ENCODE measurements around the gene ARIH2. TPM values are rescaled to one million over a fixed set of nuclear protein-coding genes. Genes with fewer than 3 reads are reported as not detected.

The ARIH2 gene
- total RNA-seq, 4 donors from 2014 or later, result 57.9 to 148 (median 61.8) TPM

DNA sequence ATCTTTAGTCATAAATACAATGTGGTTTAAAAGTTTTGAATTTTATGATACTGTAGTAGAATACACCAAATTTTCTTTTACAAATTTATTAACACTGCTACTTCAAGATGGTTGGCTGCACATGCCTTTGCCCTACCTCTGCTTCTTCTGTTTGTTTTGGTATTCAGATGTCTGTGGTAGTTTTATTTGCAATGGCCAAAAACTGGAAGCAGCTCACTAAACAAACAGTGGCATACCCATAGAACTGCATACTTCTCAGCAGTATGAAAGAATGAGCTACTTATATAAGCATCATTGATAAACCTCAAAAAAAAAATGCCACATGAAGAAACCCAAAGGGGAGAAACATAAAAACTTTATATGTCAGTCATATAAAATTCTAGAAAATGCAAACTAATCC is 19.5 kb downstream of the ARIH2 start:
- no peak for TF ChIP-seq EP300 (IDR thresholded peaks at IDR 0.05)
- TF ChIP-seq POLR2AphosphoS5 (IDR thresholded peaks at IDR 0.05), result no peak
- TF ChIP-seq POLR2A (IDR thresholded peaks at IDR 0.05), result no peak
- no peak for TF ChIP-seq CTCF (IDR thresholded peaks at IDR 0.05)
- no peaks in the 10 kb centered on the region for H3K4me1 ChIP-seq
- H3K27ac ChIP-seq, result no peak overlapping the region
- DNase-seq (ENCODE audit: low spot score in 2 of 2), result no peak
- H3K4me3 ChIP-seq, result no peak overlapping the region
- H3K9me3 ChIP-seq, result no peaks in the 10 kb centered on the region
- no peaks in the 10 kb centered on the region for H3K27me3 ChIP-seq
- H3K36me3 ChIP-seq, result peaks cover 14% of the 10 kb centered on the region

- WGBS, result 94% methylated on average over 3 of the region's 3 CpGs
- no peak for DNase-seq (ENCODE audit: low spot score in 2 of 2)
- Histone ChIP-seq H3K36me3 (peaks cover 9% of the 10 kb centered on the region), H3K4me3 (no peak overlapping the region), H3K27me3 (no peaks in the 10 kb centered on the region), H3K27ac (no peak overlapping the region), H3K4me1 (no peaks in the 10 kb centered on the region), H3K9me3 (no peaks in the 10 kb centered on the region)
- TF ChIP-seq POLR2A (IDR thresholded peaks at IDR 0.05) (no peak), CTCF (IDR thresholded peaks at IDR 0.05) (no peak), EP300 (IDR thresholded peaks at IDR 0.05) (no peak), POLR2AphosphoS5 (IDR thresholded peaks at IDR 0.05) (no peak)
Observed at GRCh38 chr3:48938689-48939088, 20.0 kb downstream of the ARIH2 start.

GRCh38 chr3:48945432-48945831 is 26.8 kb downstream of the ARIH2 start:
- Histone ChIP-seq H3K36me3 (peaks cover 13% of the 10 kb centered on the region), H3K9me3 (no peaks in the 10 kb centered on the region), H3K4me3 (no peak overlapping the region), H3K4me1 (peaks cover 5% of the 10 kb centered on the region), H3K27ac (no peak overlapping the region), H3K27me3 (no peaks in the 10 kb centered on the region)
- TF ChIP-seq EP300 (IDR thresholded peaks at IDR 0.05) (no peak), CTCF (IDR thresholded peaks at IDR 0.05) (no peak), POLR2AphosphoS5 (IDR thresholded peaks at IDR 0.05) (no peak), POLR2A (IDR thresholded peaks at IDR 0.05) (no peak)
- no peak for DNase-seq (ENCODE audit: low spot score in 2 of 2)
- WGBS, result 93% methylated on average over 2 of the region's 2 CpGs

- no peak for DNase-seq (ENCODE audit: low spot score in 2 of 2)
- TF ChIP-seq POLR2AphosphoS5 (IDR thresholded peaks at IDR 0.05), result no peak
- no peak for TF ChIP-seq EP300 (IDR thresholded peaks at IDR 0.05)
- TF ChIP-seq POLR2A (IDR thresholded peaks at IDR 0.05), result no peak
- TF ChIP-seq CTCF (IDR thresholded peaks at IDR 0.05), result no peak
- Histone ChIP-seq H3K36me3 (peaks cover 13% of the 10 kb centered on the region), H3K27ac (no peak overlapping the region), H3K27me3 (no peaks in the 10 kb centered on the region), H3K4me1 (peaks cover 5% of the 10 kb centered on the region), H3K9me3 (no peaks in the 10 kb centered on the region), H3K4me3 (no peak overlapping the region)
- WGBS, result 83% methylated on average over 4 of the region's 4 CpGs
Observed at GRCh38 chr3:48945891-48946549, 27.4 kb downstream of the ARIH2 start.

- no peaks in the 10 kb centered on the region for H3K9me3 ChIP-seq
- no peak for TF ChIP-seq CTCF (IDR thresholded peaks at IDR 0.05)
- no peak for TF ChIP-seq POLR2AphosphoS5 (IDR thresholded peaks at IDR 0.05)
- no peak for TF ChIP-seq POLR2A (IDR thresholded peaks at IDR 0.05)
- no peak for TF ChIP-seq EP300 (IDR thresholded peaks at IDR 0.05)
- DNase-seq (ENCODE audit: low spot score in 2 of 2), result no peak
- H3K27me3 ChIP-seq, result no peaks in the 10 kb centered on the region
- H3K36me3 ChIP-seq, result peaks cover 20% of the 10 kb centered on the region
- peaks cover 5% of the 10 kb centered on the region for H3K4me1 ChIP-seq
- no peak overlapping the region for H3K4me3 ChIP-seq
- 42% methylated on average over 2 of the region's 2 CpGs for WGBS
- H3K27ac ChIP-seq, result no peak overlapping the region
Observed at GRCh38 chr3:48949376-48949717, 30.7 kb downstream of the ARIH2 start.
